Sciatic nerve (tissue), 2 donors: ENCODE measurements around the gene ITGA7. TPM values are rescaled to one million over a fixed set of nuclear protein-coding genes. Genes with fewer than 3 reads are reported as not detected.

Experiments used
- ATAC-seq: fragments of 200-7000 bp; cut with Tn5 transposase; one replicate; pipeline ENCODE4 v1.9.1; 2020; ENCODE audit warnings: mild to moderate bottlenecking, moderate library complexity
- DNase-seq: peaks from one replicate; pipeline ENCODE4 v3.0.0-alpha.2; 2020; ENCODE audit warnings: low spot score
- intact Hi-C: fragments of 100-400 bp; cut with DNase I; formaldehyde crosslinking; loops from one replicate; pipeline ENCODE4 v1.14.2; 2022
- total RNA-seq: library from RNA; stranded (reverse); fragmentation: NEBNext Ultra II Directional; extraction: Animal tissue kit (Norgen Biotek cat#: 25700); gene quantifications from one replicate; pipeline ENCODE4 v1.2.1, GENCODE V29; 2021
- donor health status: DM: no; HTN: no; CAD: no.
- donor health status: DM: no; HTN: no; CAD: no.

Gene ITGA7
- total RNA-seq, 1 donor from 2014 or later, result 307 TPM

GRCh38 chr12:55688716-55689655, 18.7 kb downstream of the ITGA7 start:
- intact Hi-C loops, result no loop called here
- DNase-seq (peak; percentile 43), ATAC-seq (no peak)

GRCh38 chr12:55687746-55688145, 20.0 kb downstream of the ITGA7 start:
- peak; percentile 44 for DNase-seq
- no peak for ATAC-seq

GRCh38 chr12:55686366-55687010, 21.2 kb downstream of the ITGA7 start:
- intact Hi-C loops, result no loop called here
- ATAC-seq (no peak), DNase-seq (peak; percentile 8)

More at GRCh38 chr12:55687746-55688145, 20.0 kb downstream of the ITGA7 start:
- intact Hi-C loops, result no loop called here

- peak; percentile 33 for DNase-seq
- no peak for ATAC-seq
- intact Hi-C loops, result no loop called here
Observed at GRCh38 chr12:55685671-55686070, 22.0 kb downstream of the ITGA7 start.

GRCh38 chr12:55684761-55685370, 22.8 kb downstream of the ITGA7 start:
- DNase-seq (peak; percentile 52), ATAC-seq (no peak)
- intact Hi-C loops, result no loop called here

- DNase-seq, result peak; percentile 17
- intact Hi-C loops, result no loop called here
- ATAC-seq, result no peak
Observed at GRCh38 chr12:55683676-55684075, 24.0 kb downstream of the ITGA7 start.

GRCh38 chr12:55682087-55682796, 25.5 kb downstream of the ITGA7 start:
- intact Hi-C loops, result no loop called here
- DNase-seq, result peak; percentile 42
- no peak for ATAC-seq

GRCh38 chr12:55681142-55682077, 26.3 kb downstream of the ITGA7 start:
- intact Hi-C loops, result no loop called here
- DNase-seq, result peak; percentile 60
- peak; percentile 63 for ATAC-seq

- peak; percentile 56 for DNase-seq
- ATAC-seq, result no peak
- intact Hi-C loops, result loop anchor here (10.0 kb wide), 1 partner anchor 45 kb away; the partner anchor contains the start of genes CD63 and RDH5
Observed at GRCh38 chr12:55679691-55680090, 28.0 kb downstream of the ITGA7 start.

GRCh38 chr12:55676707-55677106, 31.0 kb downstream of the ITGA7 start:
- DNase-seq, result peak; percentile 4
- intact Hi-C loops, result loop anchor here (10.0 kb wide), 1 partner anchor 48 kb away; the partner anchor contains the start of genes CD63 and RDH5
- peak; percentile 12 for ATAC-seq

GRCh38 chr12:55675666-55676065, 32.0 kb downstream of the ITGA7 start:
- peak; percentile 31 for DNase-seq
- intact Hi-C loops, result loop anchor here (10.0 kb wide), 1 partner anchor 49 kb away; the partner anchor contains the start of genes CD63 and RDH5
- ATAC-seq, result no peak

- DNase-seq (no peak), ATAC-seq (peak; percentile 33)
- intact Hi-C loops, result loop anchor here (5.0 to 10.0 kb wide), 2 partner anchors 51 to 1091 kb away; partner anchors contain the start of genes CD63 and RDH5
Observed at GRCh38 chr12:55673638-55674037, 34.1 kb downstream of the ITGA7 start.

- DNase-seq, result no peak
Observed at GRCh38 chr12:55671746-55672145, 36.0 kb downstream of the ITGA7 start.

GRCh38 chr12:55670276-55670675, 37.4 kb downstream of the ITGA7 start:
- peak; percentile 96 for ATAC-seq
- intact Hi-C loops, result loop anchor here (1.0 to 10.0 kb wide), 3 partner anchors 29 to 1088 kb away; partner anchors contain the start of genes CD63 and RDH5
- no peak for DNase-seq

More at GRCh38 chr12:55671746-55672145, 36.0 kb downstream of the ITGA7 start:
- ATAC-seq, result no peak
- intact Hi-C loops, result loop anchor here (5.0 to 10.0 kb wide), 2 partner anchors 53 to 1089 kb away; partner anchors contain the start of genes CD63 and RDH5

- intact Hi-C loops, result no loop called here
- ATAC-seq, result no peak
- no peak for DNase-seq
Observed at GRCh38 chr12:55666508-55666907, 41.2 kb downstream of the ITGA7 start.

- DNase-seq, result no peak
Observed at GRCh38 chr12:55664826-55665225, 42.9 kb downstream of the ITGA7 start.

GRCh38 chr12:55663391-55663790, 44.3 kb downstream of the ITGA7 start:
- intact Hi-C loops, result no loop called here
- ATAC-seq (no peak), DNase-seq (no peak)

More at GRCh38 chr12:55664826-55665225, 42.9 kb downstream of the ITGA7 start:
- ATAC-seq, result no peak
- intact Hi-C loops, result no loop called here
